ENCODE results near the gene UCK1.
A peak's percentile ranks its signal among the peaks of the same experiment; 100 is the strongest.

Gene UCK1

GRCh38 chr9:131534721-131535237 lies 3.7 kb upstream of the UCK1 start:
- DNase-seq (ENCODE audit: extremely low read depth, low read depth): no peak
- TF ChIP-seq CTCF (IDR thresholded peaks at IDR 0.05; ENCODE audit: low read depth, low read length): no peak

- DNase-seq (ENCODE audit: extremely low read depth, low read depth): no peak
- TF ChIP-seq CTCF (IDR thresholded peaks at IDR 0.05; ENCODE audit: low read depth, low read length): peak; percentile 10
Observed at GRCh38 chr9:131530546-131530919, 530 bp downstream of the UCK1 start.

GRCh38 chr9:131529597-131530545 lies 1.2 kb downstream of the UCK1 start:
- TF ChIP-seq CTCF (IDR thresholded peaks at IDR 0.05; ENCODE audit: low read depth, low read length): no peak
- DNase-seq (ENCODE audit: extremely low read depth, low read depth): no peak

GRCh38 chr9:131528886-131529505 lies 2.1 kb downstream of the UCK1 start:
- DNase-seq (ENCODE audit: extremely low read depth, low read depth): no peak
- TF ChIP-seq CTCF (IDR thresholded peaks at IDR 0.05; ENCODE audit: low read depth, low read length): no peak

- DNase-seq (ENCODE audit: extremely low read depth, low read depth): no peak
- no peak for TF ChIP-seq CTCF (IDR thresholded peaks at IDR 0.05; ENCODE audit: low read depth, low read length)
Observed at GRCh38 chr9:131528186-131528585, 2.9 kb downstream of the UCK1 start.

- no peak for TF ChIP-seq CTCF (IDR thresholded peaks at IDR 0.05; ENCODE audit: low read depth, low read length)
- no peak for DNase-seq (ENCODE audit: extremely low read depth, low read depth)
Observed at GRCh38 chr9:131525643-131526565, 5.2 kb downstream of the UCK1 start.
